Measurements from ENCODE around the gene WDR64.
A peak's percentile ranks its signal among the peaks of the same experiment; 100 is the strongest.
"Not testable (repeated sequence)": the region's sequence is repeated elsewhere in the genome, so short reads cannot be mapped to it uniquely, and the experiment has no call there.

WDR64 gene

DNA sequence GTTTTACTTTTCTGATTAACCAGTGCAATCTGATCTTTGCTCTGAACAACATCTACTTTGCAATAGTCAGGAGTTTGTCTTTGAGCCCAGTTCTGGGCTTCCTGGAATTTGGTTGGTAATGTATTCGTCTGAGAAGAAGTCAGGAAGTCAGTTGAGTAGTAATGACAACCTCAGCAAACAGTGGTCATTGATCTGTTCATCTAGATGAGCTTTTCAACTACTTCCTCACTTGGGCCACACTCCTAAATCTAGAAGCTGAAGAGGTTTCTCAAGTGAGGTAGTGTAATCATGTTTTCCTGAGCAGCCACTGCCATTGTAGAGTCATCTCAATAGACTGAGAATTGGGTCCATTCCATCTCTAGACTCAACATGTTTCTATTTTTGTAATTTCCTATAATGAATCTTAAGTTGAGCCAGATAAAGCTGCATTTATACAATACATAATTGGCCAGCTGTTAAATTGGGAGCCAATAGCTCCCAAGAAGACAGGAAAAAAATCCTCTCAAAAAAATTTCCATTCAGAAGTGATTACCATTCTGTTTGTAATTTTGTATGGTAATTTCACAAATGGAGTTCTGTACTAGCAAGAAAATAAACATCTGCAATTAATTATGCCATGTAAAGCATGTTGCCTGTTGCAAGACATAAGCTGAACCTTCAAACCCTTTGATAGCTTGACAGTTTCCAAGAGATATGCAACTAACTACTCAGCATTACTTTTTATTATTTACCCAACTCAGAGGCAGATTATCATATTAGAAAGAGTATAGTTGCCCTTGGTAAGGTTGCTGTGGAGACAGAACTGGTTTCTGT, 49.6 kb downstream of the WDR64 start:
- DNase-seq (ENCODE audit: low spot score) = no peak

DNA sequence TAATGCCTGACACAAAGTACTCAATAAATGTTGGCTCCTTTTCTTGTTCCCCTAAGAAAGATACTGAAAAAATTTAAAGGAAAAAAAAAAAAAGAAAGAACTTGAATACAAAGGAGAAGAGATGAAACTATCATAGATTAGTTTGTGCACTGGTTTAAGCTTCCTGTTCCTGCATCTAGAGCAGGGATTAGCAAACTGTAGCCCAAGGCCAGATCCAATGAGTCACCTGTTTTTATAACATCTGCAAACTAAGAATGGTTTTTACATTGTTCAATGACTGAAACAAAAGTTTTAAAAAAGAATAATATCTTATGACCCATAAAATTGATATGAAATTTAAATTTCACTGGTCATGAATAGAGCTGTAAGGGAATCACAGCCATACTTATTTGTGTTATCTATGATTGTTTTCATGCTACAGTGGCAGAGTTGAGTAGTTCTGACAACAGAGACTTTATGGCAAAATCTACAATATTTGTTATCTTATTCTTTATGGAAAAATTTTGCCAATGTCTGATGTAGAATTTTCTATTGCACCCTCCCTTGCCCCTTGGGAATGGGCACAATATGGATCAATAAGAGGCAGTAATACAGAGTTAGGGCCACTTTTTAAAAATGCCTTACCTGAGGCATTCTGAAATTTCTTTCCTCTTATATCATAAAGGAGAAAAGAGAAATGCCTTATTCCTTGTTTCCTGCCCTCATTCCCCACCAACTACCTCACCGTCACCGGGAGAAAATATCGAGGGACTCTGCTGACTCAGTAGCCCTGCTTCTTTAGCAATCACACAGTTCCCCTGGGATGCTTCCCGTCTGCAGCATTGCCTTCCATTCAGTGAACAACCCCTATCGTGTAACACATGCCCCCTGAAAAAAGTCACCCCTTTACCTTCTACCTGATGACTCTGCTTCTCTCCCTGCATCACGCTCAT, 50.6 kb downstream of the WDR64 start:
- DNase-seq (ENCODE audit: low spot score) = no peak

DNA sequence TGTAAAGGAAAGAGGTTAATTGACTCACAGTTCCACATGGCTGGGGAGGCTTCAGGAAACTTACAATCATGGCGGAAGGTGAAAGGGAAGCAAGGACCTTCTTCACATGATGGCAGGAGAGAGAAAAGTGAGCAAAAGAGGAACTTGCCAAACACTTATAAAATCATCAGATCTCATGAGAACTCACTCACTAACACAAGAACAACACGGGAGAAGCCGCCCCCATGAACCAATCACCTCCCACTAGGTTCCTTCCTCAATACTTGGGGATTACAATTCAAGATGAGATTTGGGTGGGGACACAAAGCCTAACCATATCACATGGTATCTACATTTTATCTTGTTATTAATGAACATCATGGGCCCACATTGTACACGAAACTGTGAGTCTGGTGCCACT, 51.7 kb downstream of the WDR64 start:
- DNase-seq (ENCODE audit: low spot score) = not testable (repeated sequence)

DNA sequence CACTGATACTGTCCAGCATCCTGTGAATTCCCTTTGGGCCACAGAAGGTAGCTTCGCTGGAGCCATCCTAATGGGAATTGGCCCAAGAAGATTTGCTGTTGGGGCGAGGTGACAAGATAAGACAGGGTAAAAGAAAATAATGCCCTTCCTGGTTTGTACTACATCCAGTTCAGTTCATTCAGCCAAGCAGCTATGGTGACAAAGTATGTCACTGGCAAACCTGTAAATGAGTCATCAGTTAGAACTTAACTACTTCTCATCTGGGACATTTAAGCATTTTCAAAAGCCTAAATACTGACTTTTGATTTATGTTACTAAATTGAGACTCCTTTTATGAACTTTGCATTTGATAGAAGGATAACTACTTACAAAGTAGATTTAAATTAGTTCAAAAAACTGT, 54.2 kb downstream of the WDR64 start:
- no peak for DNase-seq (ENCODE audit: low spot score)

DNA sequence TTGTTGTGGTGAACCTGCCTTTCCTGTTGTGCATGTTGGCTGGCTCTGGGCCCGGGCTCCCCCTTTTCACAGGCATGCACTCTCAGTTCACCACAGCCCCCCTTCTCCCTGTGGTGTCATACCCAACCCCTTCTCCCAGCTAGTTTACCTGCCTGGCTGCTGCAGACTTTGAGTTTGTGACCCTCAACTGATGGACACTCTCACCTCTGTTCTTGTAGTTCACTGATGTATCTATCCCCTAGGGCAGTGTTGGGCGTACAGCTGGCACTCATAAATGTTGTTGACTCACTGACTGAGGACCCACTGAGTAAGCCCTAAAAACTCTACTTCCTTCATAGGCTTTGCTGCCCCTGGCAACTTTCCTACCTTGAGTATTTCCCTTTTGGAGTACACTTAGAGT, 54.9 kb downstream of the WDR64 start:
- DNase-seq (ENCODE audit: low spot score) = peak; percentile 17

DNA sequence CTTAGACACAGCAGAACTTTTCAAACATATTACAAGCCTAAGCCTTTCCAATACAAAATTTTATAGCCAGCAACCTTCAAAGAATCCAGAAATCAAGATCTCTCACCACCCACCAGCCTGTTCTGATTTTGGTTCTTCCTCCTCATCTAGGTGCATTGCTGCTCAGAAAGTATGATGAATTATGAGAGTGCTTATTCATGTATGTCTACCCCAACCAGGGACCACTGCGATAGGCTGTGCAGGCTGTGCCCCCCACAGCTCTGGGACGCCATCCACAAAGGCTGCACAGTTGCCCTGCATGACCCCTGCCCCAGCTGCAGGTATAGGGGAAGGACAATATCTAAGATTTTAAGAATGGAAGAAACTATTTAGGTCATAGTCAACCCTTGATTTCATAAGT, 55.4 kb downstream of the WDR64 start:
- no peak for DNase-seq (ENCODE audit: low spot score)

DNA sequence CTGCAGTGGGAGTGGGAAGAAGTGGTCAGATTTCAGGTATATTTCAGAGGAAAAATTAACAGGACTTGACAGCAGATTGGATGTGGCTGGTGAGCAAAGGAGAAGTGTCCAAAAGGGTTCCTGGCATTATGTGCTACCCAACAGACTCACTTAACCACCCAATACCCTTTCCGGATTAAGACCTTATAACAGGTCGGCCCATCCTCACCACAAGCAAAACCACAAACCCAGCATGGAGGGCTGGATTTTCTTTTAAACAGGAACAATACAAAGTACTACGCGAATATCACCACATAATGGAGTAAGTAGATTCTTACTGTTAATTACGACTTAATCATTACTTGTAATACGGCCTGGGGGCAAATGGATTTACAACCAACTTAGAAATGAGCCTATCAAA, 59.2 kb downstream of the WDR64 start:
- no peak for DNase-seq (ENCODE audit: low spot score)

DNA sequence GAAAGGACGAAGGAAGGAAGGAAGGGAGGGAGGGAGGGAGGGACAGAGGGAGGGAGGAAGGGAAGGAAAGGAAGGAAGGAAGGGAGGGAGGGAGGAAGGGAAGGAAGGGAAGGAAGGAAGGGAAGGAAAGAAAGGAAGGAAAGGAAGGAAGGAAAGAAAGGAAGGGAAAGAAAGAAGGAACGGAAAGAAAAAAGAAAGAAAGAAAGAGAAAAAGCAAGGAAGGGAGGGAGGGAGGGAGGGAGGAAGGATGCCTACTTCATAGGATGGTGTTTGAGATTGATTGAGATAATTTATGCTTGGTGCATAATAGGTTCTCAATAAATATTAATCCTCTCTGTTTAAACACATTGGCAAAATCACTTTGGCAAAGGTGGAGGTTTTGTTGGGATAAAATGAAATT, 61.2 kb downstream of the WDR64 start:
- no peak for DNase-seq (ENCODE audit: low spot score)

DNA sequence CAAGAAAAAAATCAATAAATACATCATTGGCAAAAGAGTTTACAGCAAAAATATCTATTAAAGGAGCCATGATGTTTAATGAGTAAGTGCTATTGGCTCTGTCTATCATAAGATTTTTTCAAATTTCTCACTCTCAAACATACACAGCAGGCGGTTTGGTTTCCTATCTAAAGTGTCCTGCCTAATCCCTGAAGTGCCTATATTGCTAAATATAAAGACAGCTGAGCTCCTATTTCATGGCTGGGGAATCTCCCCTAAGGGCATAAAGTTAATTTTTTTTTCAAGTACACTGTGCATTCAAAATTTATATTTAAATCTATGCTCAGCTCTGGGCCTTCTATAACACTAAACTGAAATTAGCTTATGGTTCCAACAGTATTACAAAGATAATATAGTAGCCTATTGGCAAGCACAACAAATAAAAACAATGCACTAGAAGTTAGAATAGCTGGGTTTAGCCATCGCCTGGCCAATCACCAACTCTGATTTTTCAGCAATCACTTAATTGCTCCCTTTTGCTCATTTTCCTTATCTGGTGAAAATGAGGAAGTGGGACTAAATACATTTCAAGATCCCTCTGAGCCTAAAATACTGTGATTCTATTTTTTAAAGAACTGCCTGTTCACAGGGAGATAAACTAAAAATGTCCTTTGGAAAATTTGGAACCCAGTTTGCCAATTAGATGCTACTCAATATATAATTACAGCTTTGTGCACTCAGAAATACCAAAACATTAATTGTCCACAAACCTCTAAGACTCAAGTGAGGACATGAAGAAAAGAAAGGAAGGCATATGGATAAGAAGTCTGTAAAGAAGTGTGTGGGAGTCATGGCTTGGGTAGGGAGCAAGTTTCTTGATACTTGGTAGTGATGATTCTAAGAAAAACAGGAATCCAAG, 62.5 kb downstream of the WDR64 start:
- DNase-seq (ENCODE audit: low spot score) = no peak

DNA sequence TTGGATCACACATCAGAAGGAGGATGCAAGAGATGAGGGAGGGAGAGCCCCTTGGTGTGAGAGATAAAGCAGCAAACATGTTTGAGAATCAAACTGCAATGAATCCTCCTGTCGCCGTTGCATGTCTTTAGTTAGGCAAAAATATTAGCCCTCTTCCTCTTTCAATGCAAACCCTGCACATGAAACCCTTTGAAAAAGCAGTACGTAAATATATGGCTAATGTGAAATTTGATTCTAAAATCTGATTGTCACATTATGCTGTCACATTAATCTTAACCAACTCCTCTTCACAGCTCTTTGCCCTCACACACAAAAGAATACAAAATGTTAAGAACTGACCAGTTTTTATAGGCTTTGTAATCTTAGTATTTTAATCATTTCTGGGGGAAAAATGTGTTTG, 63.4 kb downstream of the WDR64 start:
- DNase-seq (ENCODE audit: low spot score) = no peak

DNA sequence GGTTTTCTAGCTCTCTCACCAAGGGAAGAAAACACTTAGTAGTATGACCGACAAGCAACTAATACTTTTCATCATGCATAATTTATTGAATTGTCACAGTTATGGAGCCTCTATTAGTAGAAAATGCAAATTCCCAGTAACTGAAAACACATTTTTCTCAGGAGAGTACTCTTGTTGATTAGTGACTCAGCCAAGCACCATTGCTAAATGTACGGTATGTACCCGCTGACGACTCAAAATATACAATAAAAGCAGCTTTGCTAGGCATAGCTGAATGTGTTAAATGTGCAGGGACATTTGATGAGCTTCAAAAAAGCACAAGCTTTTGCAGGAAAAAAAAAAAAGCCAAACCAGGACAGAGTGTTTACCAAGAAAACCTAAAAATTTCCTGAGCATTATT, 63.9 kb downstream of the WDR64 start:
- DNase-seq (ENCODE audit: low spot score) = no peak

DNA sequence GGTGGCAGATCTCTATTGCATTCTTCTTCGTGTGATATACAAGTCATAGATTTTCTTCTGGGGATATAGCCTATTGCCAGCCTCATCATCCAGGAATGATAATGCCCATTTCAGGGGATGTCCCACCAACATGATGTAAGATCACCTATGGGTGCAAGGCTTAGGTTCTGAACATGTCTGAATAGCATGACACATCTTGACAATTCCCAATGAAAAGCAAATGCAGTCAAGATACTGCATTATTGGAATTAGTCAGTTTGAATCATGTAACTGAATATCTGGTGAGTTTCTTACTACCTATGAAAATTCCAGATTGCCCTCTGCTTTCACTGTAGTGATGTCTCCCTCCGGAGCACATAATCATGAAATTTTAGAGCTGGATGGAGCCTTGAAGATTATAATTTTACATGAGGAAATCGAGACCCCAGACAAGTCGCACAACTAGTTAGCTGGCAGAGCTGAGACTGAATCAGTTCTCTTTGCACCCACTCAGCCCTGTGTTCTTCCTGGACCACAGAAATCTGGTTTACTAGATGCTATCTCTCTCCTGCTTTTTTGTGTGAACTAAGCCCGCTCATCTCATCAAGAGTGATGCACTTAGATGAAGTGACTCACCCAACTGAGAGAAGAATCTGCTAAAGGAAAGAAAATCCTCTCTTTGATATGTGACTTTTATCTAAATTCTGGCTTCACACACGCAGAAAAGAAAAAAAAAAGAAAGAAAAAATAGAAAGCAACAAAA, 65.0 kb downstream of the WDR64 start:
- DNase-seq (ENCODE audit: low spot score) = peak; percentile 13

DNA sequence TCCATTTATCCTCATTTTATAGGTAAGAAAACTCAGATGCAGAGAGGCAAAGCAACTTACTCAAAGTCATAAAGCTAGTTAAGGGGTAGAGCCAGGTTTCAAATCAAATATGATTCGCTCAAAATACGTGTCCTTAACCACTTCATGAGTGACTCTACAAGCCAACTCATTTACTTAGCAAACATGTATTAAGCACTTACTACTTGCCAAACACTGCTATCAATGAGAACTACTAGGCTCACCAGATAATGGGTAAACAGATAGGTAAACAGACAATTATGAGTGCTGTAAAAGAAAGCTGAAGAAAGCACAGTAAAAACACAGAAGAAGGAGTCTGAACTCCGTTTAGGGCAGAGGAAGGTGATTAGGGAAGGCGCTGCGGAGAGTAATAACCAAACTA, 65.9 kb downstream of the WDR64 start:
- no peak for DNase-seq (ENCODE audit: low spot score)

DNA sequence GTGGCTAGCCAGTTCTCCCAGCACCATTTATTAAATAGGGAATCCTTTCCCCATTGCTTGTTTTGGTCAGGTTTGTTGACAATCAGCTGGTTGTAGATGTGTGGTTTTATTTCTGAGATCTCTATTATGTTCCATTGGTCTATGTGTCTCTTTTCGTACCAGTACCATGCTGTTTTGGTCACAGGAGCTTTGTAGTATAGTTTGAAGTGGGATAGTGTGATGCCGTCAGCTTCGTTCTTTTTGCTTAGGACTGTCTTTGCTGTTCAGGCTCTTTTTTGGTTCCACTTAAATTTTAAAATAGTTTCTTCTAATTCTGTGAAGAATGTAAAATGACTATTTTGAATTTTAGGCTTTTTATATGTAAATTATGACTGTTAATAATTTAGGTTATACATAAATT, 68.9 kb downstream of the WDR64 start:
- DNase-seq (ENCODE audit: low spot score) = no peak

DNA sequence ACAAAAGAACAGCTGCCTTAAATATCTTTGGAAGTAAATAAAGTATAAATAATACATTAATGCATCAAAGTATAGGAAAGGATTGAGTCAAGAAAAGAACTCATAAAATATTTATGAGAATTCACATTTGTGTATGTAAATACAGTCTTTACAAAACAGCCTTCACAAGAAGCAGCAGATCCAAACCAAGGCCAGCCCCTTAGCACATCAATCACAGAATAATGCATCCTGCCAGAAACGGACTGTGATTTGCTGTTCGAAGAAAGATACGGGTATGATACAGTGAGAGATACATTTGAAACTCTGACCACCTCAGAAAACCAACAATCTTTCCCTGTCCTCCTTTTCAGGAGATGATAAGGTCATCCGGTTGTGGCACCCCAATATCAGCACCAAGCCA, 70.9 kb downstream of the WDR64 start:
- no peak for DNase-seq (ENCODE audit: low spot score)

DNA sequence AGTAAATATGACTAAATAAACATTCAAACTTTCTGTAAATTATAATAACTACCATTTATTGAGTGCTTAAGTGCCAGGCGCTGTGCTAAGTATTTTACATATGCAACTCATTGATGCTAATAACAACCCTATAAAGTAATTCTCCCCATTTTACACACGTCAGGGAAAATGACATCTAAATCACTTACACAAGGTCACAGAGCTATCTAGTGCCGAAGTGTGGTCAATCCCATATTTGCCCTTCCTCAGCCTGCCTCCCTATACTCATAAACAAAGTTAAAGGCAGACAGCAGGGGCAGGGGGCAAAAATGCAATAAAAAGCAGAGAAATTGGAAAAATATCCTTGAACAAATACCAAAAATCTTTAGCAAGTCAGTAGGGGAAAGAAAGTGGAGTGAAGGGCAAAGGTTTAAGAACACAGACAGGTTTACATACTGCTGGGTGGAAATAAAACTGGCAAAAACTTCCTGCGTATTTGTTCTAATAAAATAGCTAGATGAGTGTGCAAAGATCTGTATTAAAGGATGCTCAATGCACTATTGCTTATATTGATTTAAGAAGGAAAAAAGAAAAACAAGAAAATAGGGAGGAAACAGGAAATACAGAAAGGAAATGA, 72.8 kb downstream of the WDR64 start:
- DNase-seq (ENCODE audit: low spot score) = no peak

DNA sequence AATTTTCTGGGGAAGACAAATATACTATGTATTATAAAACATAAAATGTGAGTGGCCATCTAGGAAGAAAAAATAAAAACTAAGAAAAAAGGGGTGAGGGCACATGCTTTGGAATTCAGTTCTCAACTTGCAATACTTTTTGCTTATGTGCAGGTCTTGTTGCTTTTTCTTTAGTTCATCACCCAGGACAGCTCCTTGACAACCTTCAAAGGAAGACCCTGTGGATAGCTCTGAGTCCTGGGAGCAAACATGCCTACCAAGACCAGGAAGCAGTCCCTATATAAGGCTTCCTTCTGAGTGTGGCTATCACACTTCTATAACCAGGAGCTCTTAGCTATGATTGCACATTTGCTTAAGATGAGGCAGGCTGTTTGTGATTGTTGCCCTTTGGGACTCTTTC, 78.0 kb downstream of the WDR64 start:
- no peak for DNase-seq (ENCODE audit: low spot score)

DNA sequence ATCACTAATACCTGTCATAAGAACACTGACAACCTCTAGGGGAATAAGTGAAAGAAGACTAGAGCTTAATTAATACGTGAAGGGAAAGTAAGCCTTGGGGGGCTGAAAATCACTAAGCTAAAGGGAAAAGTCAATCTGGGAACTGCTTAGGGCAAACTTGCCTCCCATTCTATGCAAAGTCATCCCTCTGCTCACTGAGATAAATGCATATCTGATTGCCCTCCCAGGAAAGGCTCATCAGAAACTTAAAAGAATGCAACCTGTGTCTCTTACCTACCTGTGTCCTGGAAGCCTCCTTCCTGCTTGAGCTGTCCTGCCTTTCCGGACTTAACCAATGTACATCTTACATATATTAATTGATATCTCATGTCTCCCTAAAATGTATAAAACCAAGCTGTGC, 81.8 kb downstream of the WDR64 start:
- DNase-seq (ENCODE audit: low spot score) = no peak

DNA sequence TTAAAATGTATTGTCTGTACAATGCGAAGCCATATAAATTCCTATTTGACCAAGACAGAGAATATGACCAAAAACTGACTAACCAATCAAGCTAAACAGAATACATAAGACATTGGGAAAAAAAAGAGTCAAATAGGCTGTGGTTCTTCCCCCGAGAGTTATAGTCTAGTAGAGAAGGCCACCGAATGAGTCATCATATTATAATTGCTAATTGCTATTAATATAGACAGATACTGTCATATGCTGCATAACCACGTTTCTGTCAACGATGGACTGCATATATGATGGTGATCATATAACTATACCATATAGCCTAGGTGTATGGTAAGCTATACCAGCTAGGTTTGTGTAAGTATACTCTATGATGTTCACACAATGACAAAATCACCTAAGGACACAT, 82.5 kb downstream of the WDR64 start:
- no peak for DNase-seq (ENCODE audit: low spot score)

DNA sequence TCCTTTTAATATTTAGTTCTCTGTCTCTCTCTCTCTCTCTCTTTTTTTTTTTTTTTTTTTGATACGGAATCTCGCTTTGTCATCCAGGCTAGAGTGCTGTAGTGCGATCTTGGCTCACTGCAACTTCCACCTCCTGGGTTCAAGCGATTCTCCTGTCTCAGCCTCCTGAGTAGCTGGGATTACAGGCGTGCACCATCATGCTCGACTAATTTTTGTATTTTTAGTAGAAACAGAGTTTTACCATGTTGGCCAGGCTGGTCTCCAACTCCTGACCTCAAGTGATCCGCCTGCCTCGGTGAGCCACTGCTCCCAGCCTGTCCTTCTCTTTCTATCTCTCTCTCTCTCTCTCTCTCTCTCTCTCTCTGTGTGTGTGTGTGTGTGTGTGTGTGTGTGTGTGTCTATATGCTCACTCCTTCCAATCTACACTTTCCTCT, 83.4 kb downstream of the WDR64 start:
- not testable (repeated sequence) for DNase-seq (ENCODE audit: low spot score)

DNA sequence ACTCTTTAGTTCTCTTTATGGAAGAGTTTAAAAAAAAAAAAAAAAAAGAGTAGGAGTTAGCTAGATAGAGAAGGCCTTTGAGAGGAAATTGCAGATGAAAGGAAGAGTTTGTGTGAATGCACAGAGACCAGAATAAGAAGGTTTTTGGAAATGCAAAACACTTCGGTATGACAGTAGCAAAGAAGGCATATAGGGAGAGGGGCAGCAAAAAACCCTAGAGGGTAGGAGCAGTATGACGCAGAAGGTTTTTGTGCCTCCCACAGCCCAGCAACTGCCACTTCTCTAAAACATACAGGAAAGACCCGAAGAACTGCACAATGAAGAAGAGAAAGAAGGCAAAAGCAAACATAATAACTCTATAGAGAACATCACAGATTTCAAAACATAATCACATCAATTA, 84.3 kb downstream of the WDR64 start:
- DNase-seq (ENCODE audit: low spot score) = no peak

Measured in CD4-positive, alpha-beta T cell treated with Interleukin-15 for 4 hours (primary cell).